ENCODE measurements around the gene DNMT3A. TPM values are rescaled to one million over a fixed set of nuclear protein-coding genes. Genes with fewer than 3 reads are reported as not detected.

The DNMT3A gene
- total RNA-seq, 4 donors from 2014 or later: 8.0 to 18.0 (median 9.3) TPM

GRCh38 chr2:25347846-25348245 is 6.1 kb upstream of the DNMT3A start:
- ATAC-seq (ENCODE audit: low FRiP score): no peak
- no peak for TF ChIP-seq CTCF (IDR thresholded peaks at IDR 0.05)

DNA sequence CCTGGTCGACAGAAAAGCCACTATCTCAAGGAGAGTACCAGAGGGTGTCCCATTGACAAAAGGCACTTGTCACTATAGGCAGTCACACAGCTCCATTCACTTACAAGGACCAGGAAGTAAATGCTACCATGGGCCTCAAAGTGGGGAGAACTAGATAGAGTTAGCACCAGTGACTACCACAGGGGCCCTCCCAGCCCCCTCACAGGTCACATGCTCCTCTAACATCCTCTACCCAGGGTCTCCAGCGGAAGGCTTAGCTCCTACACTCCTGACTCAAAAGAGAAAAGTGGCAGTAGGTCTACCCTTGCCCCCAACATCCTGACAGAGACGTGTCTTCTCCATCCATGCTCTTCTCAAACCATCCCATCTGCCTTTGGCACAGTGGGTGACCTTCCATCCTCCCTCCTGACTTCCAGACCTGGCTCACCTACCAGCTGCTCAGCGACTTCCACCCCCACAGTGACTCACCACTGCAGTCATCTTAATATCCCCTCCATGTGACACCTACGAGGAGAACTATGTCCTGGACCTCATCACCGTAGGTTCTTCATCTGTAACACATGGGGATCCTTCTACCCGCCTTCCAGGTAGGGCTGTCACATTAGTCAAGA is 5.6 kb upstream of the DNMT3A start:
- ATAC-seq (ENCODE audit: low FRiP score) (no peak), DNase-seq (ENCODE audit: low spot score) (no peak)
- TF ChIP-seq CTCF (IDR thresholded peaks at IDR 0.05): no peak

More at GRCh38 chr2:25347846-25348245, 6.1 kb upstream of the DNMT3A start:
- DNase-seq (ENCODE audit: low spot score): no peak

- no peak for ATAC-seq (ENCODE audit: low FRiP score)
- no peak for TF ChIP-seq CTCF (IDR thresholded peaks at IDR 0.05)
- DNase-seq (ENCODE audit: low spot score): no peak
Measured at GRCh38 chr2:25343187-25343825, 1.6 kb upstream of the DNMT3A start.

DNA sequence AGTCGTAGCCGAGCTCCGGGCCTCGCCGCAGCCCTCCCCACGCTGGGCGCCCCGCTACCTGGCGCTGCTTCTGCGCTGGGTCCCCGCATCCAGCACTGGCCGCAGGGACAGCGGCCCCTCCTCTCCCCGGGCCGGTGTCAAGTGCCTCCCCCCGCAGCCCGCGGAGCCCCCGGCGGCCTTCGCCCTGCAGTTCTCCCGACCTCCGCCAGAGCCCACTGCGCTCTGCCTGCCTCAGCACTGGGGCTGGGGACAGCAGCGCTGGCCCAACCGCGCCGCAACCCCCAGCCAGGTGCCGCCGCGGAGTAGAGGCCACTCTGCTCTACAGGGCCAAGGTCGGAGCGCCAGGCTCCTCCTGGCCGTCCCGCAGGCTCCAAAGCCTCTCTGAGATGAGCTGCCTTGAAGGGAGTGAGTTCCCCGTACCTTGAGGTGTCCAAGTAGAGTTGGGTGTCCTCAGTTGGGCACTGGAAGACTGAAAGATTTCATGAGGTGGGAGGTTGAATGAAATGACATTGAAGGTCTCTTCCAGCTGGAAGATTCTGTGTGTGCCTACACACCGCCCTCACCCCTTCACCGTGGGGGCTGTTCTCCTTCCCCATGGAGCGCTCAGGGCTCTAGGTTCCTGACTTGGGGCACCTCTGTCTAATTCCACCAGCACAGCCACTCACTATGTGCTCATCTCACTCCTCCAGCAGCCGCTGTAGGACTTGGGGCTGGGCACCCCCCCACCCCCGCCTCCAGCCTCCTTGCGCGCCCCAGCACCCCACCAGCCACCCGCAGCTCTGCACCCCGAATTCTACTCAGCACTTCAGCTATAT is 854 bp upstream of the DNMT3A start:
- no peak for DNase-seq (ENCODE audit: low spot score)
- TF ChIP-seq CTCF (IDR thresholded peaks at IDR 0.05): peak in 2 of 3 donors; percentile 84 to 92
- peak; percentile 90 for ATAC-seq (ENCODE audit: low FRiP score)

- no peak for ATAC-seq (ENCODE audit: low FRiP score)
- no peak for TF ChIP-seq CTCF (IDR thresholded peaks at IDR 0.05)
- DNase-seq (ENCODE audit: low spot score): no peak
Measured at GRCh38 chr2:25341011-25341727, 556 bp downstream of the DNMT3A start.

- DNase-seq (ENCODE audit: low spot score) (no peak), ATAC-seq (ENCODE audit: low FRiP score) (no peak)
- TF ChIP-seq CTCF (IDR thresholded peaks at IDR 0.05): no peak
Measured at GRCh38 chr2:25340181-25340921, 1.4 kb downstream of the DNMT3A start.
